ENCODE data around the gene LSM12. TPM values are rescaled to one million over a fixed set of nuclear protein-coding genes. Genes with fewer than 3 reads are reported as not detected.

Gene LSM12
- total and polyA plus RNA-seq, 2 of the 8 experiments (the other 6 are each of a cell fraction or from before 2014, with no cell fraction given), result 69.8 to 142 TPM

DNA sequence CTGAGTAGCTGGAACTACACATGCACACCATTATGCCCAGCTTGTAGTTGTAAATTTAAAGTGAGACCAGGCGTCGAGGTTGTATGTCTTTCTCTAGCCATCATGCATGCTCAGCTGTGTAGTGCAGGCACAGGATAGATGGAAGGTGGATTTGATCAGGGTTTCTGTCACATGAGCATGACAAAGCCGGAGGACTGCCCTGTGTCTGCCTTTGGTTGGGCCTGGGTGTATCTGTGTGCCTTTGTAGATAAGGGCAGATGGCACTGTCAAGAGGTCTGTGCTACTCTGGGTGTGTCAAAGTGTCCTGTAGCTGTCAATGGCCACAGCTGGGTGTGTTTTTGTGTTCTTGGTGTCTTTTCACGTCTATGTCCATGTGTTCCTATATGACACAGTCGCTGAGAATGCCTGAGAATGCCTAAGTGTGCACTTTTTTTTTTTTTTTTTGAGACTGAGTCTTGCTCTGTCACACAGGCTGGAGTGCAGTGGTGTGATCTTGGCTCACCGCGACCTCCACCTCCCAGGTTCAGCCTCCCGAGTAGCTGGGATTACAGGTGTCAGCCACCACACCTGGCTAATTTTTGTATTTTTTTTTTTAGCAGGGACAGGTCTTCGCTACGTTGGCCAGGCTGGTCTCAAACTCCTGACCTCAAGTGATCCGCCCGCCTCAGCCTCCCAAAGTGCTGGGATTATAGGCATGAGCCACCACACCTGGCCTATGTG is 66.2 kb downstream of the LSM12 start (continued):
- TF ChIP-seq, protein P1, sequence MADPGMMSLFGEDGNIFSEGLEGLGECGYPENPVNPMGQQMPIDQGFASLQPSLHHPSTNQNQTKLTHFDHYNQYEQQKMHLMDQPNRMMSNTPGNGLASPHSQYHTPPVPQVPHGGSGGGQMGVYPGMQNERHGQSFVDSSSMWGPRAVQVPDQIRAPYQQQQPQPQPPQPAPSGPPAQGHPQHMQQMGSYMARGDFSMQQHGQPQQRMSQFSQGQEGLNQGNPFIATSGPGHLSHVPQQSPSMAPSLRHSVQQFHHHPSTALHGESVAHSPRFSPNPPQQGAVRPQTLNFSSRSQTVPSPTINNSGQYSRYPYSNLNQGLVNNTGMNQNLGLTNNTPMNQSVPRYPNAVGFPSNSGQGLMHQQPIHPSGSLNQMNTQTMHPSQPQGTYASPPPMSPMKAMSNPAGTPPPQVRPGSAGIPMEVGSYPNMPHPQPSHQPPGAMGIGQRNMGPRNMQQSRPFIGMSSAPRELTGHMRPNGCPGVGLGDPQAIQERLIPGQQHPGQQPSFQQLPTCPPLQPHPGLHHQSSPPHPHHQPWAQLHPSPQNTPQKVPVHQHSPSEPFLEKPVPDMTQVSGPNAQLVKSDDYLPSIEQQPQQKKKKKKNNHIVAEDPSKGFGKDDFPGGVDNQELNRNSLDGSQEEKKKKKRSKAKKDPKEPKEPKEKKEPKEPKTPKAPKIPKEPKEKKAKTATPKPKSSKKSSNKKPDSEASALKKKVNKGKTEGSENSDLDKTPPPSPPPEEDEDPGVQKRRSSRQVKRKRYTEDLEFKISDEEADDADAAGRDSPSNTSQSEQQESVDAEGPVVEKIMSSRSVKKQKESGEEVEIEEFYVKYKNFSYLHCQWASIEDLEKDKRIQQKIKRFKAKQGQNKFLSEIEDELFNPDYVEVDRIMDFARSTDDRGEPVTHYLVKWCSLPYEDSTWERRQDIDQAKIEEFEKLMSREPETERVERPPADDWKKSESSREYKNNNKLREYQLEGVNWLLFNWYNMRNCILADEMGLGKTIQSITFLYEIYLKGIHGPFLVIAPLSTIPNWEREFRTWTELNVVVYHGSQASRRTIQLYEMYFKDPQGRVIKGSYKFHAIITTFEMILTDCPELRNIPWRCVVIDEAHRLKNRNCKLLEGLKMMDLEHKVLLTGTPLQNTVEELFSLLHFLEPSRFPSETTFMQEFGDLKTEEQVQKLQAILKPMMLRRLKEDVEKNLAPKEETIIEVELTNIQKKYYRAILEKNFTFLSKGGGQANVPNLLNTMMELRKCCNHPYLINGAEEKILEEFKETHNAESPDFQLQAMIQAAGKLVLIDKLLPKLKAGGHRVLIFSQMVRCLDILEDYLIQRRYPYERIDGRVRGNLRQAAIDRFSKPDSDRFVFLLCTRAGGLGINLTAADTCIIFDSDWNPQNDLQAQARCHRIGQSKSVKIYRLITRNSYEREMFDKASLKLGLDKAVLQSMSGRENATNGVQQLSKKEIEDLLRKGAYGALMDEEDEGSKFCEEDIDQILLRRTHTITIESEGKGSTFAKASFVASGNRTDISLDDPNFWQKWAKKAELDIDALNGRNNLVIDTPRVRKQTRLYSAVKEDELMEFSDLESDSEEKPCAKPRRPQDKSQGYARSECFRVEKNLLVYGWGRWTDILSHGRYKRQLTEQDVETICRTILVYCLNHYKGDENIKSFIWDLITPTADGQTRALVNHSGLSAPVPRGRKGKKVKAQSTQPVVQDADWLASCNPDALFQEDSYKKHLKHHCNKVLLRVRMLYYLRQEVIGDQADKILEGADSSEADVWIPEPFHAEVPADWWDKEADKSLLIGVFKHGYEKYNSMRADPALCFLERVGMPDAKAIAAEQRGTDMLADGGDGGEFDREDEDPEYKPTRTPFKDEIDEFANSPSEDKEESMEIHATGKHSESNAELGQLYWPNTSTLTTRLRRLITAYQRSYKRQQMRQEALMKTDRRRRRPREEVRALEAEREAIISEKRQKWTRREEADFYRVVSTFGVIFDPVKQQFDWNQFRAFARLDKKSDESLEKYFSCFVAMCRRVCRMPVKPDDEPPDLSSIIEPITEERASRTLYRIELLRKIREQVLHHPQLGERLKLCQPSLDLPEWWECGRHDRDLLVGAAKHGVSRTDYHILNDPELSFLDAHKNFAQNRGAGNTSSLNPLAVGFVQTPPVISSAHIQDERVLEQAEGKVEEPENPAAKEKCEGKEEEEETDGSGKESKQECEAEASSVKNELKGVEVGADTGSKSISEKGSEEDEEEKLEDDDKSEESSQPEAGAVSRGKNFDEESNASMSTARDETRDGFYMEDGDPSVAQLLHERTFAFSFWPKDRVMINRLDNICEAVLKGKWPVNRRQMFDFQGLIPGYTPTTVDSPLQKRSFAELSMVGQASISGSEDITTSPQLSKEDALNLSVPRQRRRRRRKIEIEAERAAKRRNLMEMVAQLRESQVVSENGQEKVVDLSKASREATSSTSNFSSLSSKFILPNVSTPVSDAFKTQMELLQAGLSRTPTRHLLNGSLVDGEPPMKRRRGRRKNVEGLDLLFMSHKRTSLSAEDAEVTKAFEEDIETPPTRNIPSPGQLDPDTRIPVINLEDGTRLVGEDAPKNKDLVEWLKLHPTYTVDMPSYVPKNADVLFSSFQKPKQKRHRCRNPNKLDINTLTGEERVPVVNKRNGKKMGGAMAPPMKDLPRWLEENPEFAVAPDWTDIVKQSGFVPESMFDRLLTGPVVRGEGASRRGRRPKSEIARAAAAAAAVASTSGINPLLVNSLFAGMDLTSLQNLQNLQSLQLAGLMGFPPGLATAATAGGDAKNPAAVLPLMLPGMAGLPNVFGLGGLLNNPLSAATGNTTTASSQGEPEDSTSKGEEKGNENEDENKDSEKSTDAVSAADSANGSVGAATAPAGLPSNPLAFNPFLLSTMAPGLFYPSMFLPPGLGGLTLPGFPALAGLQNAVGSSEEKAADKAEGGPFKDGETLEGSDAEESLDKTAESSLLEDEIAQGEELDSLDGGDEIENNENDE (IDR thresholded peaks at IDR 0.05; ENCODE audit: insufficient replicate concordance, low read length), result no peak
- TF ChIP-seq SP2 (IDR thresholded peaks at IDR 0.05; ENCODE audit: low read length), result no peak
- no peak for TF ChIP-seq CHD1 (IDR thresholded peaks at IDR 0.05; ENCODE audit: low read depth, low read length)
- no peak for TF ChIP-seq CEBPB (IDR thresholded peaks at IDR 0.05; ENCODE audit: low read depth, low read length)
- no peak for TF ChIP-seq TBP (IDR thresholded peaks at IDR 0.05; ENCODE audit: low read depth, low read length)
- TF ChIP-seq SUZ12 (IDR thresholded peaks at IDR 0.05; ENCODE audit: low read length), result no peak
- TF ChIP-seq, protein P2, sequence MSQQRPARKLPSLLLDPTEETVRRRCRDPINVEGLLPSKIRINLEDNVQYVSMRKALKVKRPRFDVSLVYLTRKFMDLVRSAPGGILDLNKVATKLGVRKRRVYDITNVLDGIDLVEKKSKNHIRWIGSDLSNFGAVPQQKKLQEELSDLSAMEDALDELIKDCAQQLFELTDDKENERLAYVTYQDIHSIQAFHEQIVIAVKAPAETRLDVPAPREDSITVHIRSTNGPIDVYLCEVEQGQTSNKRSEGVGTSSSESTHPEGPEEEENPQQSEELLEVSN (IDR thresholded peaks at IDR 0.05), result no peak
- TF ChIP-seq CBX8 (IDR thresholded peaks at IDR 0.05; ENCODE audit: borderline replicate concordance, low read depth, low read length), result no peak
- TF ChIP-seq, protein P3, sequence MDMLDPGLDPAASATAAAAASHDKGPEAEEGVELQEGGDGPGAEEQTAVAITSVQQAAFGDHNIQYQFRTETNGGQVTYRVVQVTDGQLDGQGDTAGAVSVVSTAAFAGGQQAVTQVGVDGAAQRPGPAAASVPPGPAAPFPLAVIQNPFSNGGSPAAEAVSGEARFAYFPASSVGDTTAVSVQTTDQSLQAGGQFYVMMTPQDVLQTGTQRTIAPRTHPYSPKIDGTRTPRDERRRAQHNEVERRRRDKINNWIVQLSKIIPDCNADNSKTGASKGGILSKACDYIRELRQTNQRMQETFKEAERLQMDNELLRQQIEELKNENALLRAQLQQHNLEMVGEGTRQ (IDR thresholded peaks at IDR 0.05; ENCODE audit: low read length), result no peak

All from H1 (cell line).